NCI-H2081 (cell line): Measurements from ENCODE around the gene CAPN2.
"Not testable (repeated sequence)": the region's sequence is repeated elsewhere in the genome, so short reads cannot be mapped to it uniquely, and the experiment has no call there.

Source experiments
- DNase-seq, 2 experiments: peaks; one replicate each; lab custom pipeline; 2025; lab: John Stamatoyannopoulos, UW

Gene CAPN2

GRCh38 chr1:223739366-223740037 lies 27.2 kb downstream of the CAPN2 start:
- no peak for DNase-seq

- DNase-seq, result not testable (repeated sequence)
Observed at GRCh38 chr1:223740038-223740736, 27.8 kb downstream of the CAPN2 start.

DNA sequence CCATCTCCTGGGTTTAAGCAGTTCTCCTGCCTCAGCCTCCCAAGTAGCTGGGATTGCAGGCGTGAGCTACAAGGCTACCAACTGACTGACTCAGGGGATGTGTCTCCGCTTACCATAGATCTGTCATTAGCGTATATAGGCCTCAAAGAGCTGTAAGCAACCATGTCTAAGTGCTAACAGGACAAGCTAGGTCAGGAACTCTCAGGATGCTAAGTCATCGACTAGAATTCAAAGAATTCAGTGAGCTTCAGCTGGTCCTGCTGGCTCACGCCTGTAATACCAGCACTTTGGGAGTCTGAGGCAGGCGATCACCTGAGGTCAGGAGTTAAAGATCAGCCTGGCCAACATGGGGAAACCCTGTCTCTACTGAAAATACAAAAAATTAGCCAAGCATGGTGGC lies 29.5 kb downstream of the CAPN2 start:
- no peak for DNase-seq

- peak; percentile 79 to 94 for DNase-seq
Observed at GRCh38 chr1:223742856-223743517, 30.6 kb downstream of the CAPN2 start.

GRCh38 chr1:223745731-223746130 lies 33.4 kb downstream of the CAPN2 start:
- no peak for DNase-seq

DNA sequence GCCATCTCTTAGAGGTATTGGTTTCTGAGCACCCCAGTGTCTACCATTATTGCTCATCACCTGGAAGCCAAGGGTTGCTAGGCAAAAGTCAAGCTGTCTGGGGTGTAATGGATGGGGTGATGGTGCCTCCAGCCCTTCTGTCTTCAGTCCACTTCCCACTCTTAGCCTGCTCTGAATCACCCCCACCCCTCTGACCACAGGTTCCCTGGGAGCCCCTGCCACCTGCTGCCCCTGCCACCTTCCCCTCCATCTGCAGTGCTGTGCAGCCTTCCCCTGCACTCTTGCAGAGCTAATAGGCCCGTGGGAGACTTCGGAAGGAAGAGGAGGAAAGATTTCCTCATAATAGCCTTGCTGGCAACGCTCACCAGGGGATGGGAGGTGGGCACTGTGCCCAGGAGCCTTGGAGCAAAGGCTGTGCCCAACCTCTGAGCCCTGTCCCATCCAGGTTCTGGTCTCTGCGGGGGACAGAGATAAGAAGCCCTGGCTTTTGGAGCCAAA lies 35.5 kb downstream of the CAPN2 start:
- DNase-seq, result no peak

DNA sequence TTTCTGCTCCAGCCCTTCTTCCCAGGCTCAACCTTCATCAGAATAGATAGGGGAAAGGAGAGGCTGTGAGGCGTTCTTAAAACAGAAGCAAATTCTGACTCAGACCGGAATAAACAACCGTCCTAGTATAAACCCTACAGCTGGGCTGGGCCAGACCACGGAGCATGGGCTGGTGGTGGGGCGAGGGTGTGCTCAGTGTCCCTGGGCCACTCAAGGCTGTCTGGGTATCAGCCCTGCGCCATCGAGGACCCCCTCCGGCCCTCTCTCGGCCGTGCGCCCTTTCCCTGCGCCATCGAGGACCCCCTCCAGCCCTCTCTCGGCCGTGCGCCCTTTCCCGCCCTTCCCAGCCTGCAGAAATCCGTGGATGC lies 36.0 kb downstream of the CAPN2 start:
- no peak for DNase-seq

DNA sequence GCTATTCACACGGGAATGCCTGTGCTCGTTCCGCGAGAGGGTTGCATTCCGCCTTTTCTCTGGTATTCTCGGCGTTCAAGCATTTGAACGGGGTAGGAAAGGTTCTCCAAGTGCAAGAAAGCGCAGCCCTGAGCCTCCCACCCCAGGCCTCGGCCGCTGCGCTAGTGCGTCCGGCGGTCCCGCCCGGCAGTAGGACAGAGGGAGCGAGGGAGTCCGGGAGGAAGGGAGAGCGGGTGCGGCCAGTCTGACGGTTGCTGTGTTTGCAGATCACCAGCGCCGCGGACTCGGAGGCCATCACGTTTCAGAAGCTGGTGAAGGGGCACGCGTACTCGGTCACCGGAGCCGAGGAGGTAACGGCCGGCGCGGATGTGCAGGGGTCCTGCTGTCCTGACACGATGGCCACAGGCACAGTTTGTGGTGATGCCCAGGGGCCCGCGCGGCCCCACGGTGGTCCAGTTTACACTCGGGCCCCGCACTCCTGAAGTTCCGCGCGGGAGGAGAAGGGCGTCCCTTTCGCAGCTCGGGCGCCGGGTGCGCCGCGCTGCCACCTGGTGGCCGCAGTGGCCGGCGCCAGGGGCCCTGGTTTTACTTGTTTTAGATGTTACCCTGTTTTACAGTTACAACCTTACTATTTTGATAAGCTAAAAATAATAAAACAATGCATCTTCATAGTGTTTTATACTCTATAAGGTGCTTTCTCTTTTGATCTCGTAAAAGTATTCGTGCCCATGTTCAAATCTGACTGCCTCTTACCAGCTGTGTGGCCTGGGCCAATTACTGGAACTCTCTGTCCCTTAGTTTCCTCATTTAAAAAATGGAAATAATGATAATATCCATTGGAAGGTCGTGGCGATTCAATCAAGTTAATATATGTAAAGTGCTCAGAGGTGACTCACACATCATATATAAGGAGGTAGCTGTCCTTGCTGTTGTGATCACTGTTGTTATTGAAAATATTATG lies 36.7 kb downstream of the CAPN2 start:
- no peak for DNase-seq

GRCh38 chr1:223750730-223751570 lies 38.6 kb downstream of the CAPN2 start:
- no peak for DNase-seq

- no peak for DNase-seq
Observed at GRCh38 chr1:223751696-223752095, 39.4 kb downstream of the CAPN2 start.

DNA sequence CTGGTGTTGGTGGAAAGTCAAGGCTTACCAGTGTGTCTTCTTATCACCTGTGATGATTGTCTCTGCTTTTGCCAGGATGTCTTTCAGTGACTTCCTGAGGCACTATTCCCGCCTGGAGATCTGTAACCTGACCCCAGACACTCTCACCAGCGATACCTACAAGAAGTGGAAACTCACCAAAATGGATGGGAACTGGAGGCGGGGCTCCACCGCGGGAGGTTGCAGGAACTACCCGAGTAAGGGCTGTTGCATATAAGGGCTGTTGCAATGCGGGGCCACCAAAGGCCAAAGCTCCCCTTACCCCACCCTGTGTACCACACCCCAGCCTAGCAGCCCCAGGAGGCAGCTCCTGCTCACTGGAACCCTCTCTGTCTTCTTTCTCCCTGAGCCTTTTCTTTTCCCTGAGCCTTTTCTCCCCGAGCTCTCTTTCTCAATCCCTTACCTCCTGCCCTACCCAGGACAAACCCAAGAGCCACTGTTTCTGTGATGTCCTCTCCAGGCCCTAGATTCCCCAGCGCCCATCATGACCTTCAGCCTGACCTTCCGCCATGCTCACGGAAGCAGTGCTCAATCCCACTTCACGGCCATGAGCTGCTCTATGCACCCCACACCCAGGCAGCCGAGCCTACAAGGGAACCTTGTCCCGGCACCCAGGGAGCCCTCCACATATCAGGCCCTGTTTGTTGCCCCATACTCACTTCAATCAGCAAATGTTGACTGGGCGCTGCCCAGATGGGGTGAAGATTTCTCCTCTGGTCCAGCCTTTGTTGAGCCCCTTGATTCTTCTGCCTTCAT lies 40.6 kb downstream of the CAPN2 start:
- no peak for DNase-seq

- no peak for DNase-seq
Observed at GRCh38 chr1:223754681-223755431, 42.5 kb downstream of the CAPN2 start.

- no peak for DNase-seq
Observed at GRCh38 chr1:223755432-223755792, 43.1 kb downstream of the CAPN2 start.

DNA sequence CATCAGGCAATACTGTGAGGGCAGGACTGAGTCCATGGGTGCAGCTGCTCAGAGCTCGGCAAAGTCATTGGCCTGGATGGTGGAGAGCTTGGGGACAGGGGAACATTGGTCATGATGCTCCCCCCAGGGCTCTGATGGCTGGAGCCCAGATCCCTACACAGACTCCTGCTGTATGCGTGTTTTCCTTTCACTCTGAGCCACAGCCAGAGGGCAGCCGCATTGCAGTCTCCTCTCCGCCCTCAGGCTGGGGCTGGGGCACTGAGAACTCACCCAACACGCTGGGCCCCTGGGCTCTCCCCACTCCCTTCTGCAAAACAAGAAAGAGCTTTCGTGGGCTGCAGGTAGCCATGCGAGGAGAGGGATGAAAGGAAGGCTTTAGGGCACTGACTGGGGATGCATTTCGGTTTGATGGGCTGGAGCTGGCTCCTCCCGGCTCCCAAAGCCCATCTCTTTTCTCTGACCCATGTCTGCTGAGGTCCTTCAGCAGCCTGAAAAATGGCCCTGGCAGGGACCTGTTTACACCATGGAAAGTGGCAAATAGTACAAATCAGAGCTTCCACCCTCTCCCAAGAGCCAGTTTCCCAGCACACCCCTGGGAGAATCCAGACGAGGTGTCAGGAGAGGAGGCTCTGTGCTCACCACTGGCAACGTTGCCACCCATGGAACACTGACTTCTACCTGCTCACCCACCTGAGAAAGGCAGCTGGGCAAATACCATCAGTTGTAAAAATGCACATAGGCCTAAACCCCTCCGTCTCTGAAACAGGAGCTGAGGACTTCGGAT lies 43.8 kb downstream of the CAPN2 start:
- DNase-seq, result no peak

- no peak for DNase-seq
Observed at GRCh38 chr1:223756806-223757700, 44.7 kb downstream of the CAPN2 start.

DNA sequence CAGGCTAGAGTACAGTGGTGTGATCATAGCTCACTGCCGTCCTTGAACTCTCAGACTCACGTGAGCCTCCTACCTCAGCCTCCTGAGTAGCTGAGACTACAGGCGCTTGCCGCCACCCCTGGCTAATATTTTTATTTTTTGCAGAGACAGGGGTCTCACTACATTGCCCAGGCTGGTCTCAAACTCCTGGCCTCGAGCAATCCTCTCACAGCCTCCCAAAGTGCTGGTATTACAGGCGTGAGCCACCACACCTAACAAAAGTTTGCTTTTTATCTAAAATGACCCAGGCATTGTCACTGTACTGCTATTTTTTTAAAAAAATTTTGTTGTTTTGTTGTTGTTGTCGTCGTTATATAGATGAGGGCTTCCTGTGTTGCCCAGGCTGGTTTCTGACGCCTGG lies 46.4 kb downstream of the CAPN2 start:
- DNase-seq, result no peak

- DNase-seq, result no peak
Observed at GRCh38 chr1:223759273-223759672, 46.9 kb downstream of the CAPN2 start.

DNA sequence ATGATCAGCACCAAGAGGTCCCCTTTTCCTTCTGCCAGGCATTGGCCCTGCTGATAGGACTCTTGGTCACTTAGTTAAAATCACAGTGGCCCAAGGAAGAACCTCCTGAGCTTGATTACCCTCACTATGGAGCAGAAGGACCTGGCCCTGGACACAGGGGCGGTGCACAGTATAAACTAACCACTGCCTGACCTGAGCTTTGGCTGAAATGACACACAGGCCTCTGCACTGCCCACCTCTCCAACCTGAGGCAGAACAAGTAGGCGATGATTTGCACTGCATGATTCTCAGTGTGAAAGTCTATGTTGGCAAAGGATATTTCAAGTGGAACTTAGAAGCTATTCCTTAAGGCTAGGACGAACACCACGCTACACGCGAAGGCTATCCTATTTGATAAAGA lies 48.5 kb downstream of the CAPN2 start:
- no peak for DNase-seq
